HL-60 (cell line): ENCODE data around the gene FNIP2.

Experiments used
- GABPA ChIP-seq: IDR thresholded peaks from 2 replicates; pipeline ENCODE4 v1.6.1; 2012; ENCODE audit warnings: low read depth
- POLR2AphosphoS5 ChIP-seq: IDR thresholded peaks from 2 replicates; pipeline ENCODE4 v1.6.1; 2012; ENCODE audit warnings: low read depth
- TF ChIP-seq, protein P1 (sequence below): IDR thresholded peaks from 2 replicates; pipeline ENCODE4 v1.6.1; 2012; ENCODE audit warnings: low read depth; ENCODE audit not compliant: insufficient replicate concordance
- TF ChIP-seq, protein P2 (sequence below): IDR thresholded peaks from one replicate; pipeline ENCODE4 v1.5.1; 2011; ENCODE audit warnings: low read length, control low read depth, inconsistent platforms; ENCODE audit not compliant: insufficient read depth

DNA sequence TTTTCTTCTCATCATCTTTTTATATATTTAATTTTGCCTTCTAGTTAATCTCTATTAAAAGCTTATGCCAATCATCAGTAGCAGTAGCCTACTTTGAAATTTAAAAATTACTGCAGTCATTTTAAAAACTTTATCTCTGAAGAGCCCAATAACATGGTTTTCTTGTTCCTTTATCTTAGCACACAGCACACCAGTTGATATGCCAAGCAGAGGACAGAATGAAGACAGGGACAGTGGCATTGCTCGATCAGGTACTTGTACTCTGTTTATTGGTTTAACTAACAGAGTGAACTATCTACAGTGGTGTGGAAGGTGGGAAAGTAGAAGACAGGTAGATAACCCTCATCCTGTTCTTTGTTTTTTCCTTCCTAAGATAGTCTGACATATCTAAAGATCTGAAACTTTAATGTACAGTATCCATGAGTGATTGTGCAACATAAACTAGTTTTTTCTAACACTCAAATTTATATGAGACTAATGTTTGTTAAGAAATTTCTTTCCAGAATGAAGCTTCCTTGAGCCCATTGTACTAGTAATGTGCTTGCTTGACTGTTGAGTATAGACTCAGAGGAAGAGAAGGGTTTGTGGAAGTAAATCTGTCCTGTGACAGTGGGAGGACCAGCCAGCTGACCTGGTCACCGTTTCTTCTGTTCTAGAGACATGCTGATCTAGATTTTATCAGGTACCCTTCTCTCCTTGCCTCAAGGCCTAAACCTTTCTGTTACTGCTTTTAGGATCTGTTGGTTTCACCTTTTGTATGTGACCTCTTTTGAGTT is 66.6 kb downstream of the FNIP2 start:
- TF ChIP-seq POLR2AphosphoS5 (no peak), GABPA (no peak)
- TF ChIP-seq, protein P1, sequence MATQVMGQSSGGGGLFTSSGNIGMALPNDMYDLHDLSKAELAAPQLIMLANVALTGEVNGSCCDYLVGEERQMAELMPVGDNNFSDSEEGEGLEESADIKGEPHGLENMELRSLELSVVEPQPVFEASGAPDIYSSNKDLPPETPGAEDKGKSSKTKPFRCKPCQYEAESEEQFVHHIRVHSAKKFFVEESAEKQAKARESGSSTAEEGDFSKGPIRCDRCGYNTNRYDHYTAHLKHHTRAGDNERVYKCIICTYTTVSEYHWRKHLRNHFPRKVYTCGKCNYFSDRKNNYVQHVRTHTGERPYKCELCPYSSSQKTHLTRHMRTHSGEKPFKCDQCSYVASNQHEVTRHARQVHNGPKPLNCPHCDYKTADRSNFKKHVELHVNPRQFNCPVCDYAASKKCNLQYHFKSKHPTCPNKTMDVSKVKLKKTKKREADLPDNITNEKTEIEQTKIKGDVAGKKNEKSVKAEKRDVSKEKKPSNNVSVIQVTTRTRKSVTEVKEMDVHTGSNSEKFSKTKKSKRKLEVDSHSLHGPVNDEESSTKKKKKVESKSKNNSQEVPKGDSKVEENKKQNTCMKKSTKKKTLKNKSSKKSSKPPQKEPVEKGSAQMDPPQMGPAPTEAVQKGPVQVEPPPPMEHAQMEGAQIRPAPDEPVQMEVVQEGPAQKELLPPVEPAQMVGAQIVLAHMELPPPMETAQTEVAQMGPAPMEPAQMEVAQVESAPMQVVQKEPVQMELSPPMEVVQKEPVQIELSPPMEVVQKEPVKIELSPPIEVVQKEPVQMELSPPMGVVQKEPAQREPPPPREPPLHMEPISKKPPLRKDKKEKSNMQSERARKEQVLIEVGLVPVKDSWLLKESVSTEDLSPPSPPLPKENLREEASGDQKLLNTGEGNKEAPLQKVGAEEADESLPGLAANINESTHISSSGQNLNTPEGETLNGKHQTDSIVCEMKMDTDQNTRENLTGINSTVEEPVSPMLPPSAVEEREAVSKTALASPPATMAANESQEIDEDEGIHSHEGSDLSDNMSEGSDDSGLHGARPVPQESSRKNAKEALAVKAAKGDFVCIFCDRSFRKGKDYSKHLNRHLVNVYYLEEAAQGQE: no peak
- TF ChIP-seq, protein P2, sequence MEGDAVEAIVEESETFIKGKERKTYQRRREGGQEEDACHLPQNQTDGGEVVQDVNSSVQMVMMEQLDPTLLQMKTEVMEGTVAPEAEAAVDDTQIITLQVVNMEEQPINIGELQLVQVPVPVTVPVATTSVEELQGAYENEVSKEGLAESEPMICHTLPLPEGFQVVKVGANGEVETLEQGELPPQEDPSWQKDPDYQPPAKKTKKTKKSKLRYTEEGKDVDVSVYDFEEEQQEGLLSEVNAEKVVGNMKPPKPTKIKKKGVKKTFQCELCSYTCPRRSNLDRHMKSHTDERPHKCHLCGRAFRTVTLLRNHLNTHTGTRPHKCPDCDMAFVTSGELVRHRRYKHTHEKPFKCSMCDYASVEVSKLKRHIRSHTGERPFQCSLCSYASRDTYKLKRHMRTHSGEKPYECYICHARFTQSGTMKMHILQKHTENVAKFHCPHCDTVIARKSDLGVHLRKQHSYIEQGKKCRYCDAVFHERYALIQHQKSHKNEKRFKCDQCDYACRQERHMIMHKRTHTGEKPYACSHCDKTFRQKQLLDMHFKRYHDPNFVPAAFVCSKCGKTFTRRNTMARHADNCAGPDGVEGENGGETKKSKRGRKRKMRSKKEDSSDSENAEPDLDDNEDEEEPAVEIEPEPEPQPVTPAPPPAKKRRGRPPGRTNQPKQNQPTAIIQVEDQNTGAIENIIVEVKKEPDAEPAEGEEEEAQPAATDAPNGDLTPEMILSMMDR: no peak
